Measurements from ENCODE around the gene APMAP.

- no peak for TF ChIP-seq CTCF (IDR thresholded peaks at IDR 0.05 in 4 of 5, conservative IDR thresholded peaks at IDR 0.05 in 1 of 5)
- TF ChIP-seq POLR2A (IDR thresholded peaks at IDR 0.05) = no peak
These were observed 49.4 kb upstream of the APMAP start for GRCh38 chr20:25041813-25042530.

Measured in gastrocnemius medialis (tissue), 4 donors.